Measurements from ENCODE around the gene P2RY8. TPM values are rescaled to one million over a fixed set of nuclear protein-coding genes. Genes with fewer than 3 reads are reported as not detected.

Gene P2RY8
- total RNA-seq, 1 experiment from 2014 or later = not detected

DNA sequence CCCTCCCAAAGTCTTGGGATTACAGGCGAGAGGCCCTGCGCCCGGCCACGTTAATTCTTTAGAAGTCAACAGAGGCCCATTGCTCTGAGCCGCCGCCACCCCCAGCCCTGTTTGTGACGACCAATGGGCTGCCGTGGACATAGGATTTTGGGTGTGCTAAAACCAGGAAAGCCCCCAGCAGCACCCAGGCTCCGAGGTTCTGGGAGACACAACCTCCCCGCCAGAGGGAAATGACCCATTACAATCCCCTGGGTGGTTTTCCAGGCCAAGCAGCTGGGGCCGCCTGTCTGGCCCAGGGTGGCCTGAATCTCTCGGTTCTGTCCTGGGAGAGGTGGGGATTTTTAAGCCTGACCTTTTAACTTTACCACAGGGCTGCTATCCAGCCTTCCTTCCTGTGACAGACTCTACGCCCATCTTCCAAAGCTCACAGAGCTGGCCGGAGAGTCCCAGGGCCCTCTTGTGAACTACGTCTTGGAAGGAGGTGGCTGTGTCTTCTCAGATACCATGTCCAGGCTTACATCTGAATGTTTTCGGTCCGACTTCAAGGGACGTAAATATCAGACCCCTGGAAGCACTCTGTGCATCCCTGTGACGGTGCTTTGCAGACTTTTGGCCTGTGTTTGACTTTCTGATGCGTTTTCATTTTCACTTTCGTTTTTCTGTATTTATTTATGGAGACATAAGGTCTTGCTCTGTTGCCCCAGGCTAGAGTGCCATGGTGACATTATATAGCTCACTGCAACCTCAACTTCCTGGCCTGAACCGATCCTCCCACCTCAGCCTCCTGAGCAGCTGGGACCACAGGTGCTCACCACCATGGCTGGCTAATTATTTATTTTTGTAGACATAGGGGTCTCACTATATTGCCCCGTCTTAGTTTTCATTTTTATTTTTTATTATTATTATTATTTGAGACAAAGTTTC lies 36.0 kb downstream of the P2RY8 start:
- no peak for TF ChIP-seq CTCF (conservative IDR thresholded peaks at IDR 0.05; ENCODE audit: low read depth, low read length)
- TF ChIP-seq EZH2 (IDR thresholded peaks at IDR 0.05; ENCODE audit: borderline replicate concordance, low read depth, low read length, poor library complexity, severe bottlenecking) = no peak
- no peaks in the 10 kb centered on the region for H3K4me1 ChIP-seq (ENCODE audit: insufficient read depth, low read length, poor library complexity, severe bottlenecking)
- no peaks in the 10 kb centered on the region for H3K27me3 ChIP-seq (replicated peaks; ENCODE audit: insufficient read depth, low read depth, low read length, poor library complexity)
- no peaks in the 10 kb centered on the region for H3K36me3 ChIP-seq (ENCODE audit: insufficient read depth, low read length, poor library complexity, severe bottlenecking)
- H3K4me3 ChIP-seq (ENCODE audit: low read depth, low read length, poor library complexity, severe bottlenecking) = no peak overlapping the region
- intact Hi-C loops (cut with micrococcal nuclease; ENCODE audit: unreplicated experiment) = no loop called here
- DNase-seq (ENCODE audit: low spot score) = no peak
- H3K9me3 ChIP-seq (ENCODE audit: low read depth, low read length, poor library complexity, severe bottlenecking) = no peaks in the 10 kb centered on the region
- ChIA-PET POLR2A (ENCODE audit: low non-redundant PET) (no interaction called here), CTCF (no interaction called here)
- BruUV-seq (replicated peaks) = no TSS peak
- no peak overlapping the region for H3K27ac ChIP-seq (ENCODE audit: low read depth, low read length, poor library complexity, severe bottlenecking)

DNA sequence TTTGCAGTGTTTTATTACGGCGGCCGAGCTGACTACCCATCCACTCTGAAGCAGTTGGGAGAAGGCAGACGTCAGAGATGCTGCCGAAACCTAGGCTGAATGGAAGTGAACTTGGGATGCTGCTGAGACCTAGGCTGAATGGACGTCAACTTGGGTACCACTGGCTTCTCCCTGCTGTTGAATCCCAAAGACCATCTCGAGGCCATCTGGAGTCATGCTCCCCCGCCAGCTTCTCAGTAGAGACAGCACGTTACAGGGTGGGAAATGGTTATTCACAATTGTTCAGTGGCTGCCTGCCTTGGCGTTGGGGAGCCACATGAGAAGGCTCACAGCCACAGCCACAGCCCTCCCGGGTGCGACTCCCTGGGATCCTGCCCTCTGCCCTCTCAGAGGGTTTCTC lies 40.9 kb downstream of the P2RY8 start:
- TF ChIP-seq EZH2 (IDR thresholded peaks at IDR 0.05; ENCODE audit: borderline replicate concordance, low read depth, low read length, poor library complexity, severe bottlenecking) (no peak), CTCF (conservative IDR thresholded peaks at IDR 0.05; ENCODE audit: low read depth, low read length) (no peak)
- H3K4me1 ChIP-seq (ENCODE audit: insufficient read depth, low read length, poor library complexity, severe bottlenecking) = no peaks in the 10 kb centered on the region
- no peaks in the 10 kb centered on the region for H3K36me3 ChIP-seq (ENCODE audit: insufficient read depth, low read length, poor library complexity, severe bottlenecking)
- DNase-seq (ENCODE audit: low spot score) = no peak
- intact Hi-C loops (cut with micrococcal nuclease; ENCODE audit: unreplicated experiment) = no loop called here
- H3K27me3 ChIP-seq (replicated peaks; ENCODE audit: insufficient read depth, low read depth, low read length, poor library complexity) = no peaks in the 10 kb centered on the region
- H3K4me3 ChIP-seq (ENCODE audit: low read depth, low read length, poor library complexity, severe bottlenecking) = no peak overlapping the region
- H3K27ac ChIP-seq (ENCODE audit: low read depth, low read length, poor library complexity, severe bottlenecking) = no peak overlapping the region
- no TSS peak for BruUV-seq (replicated peaks)
- no peaks in the 10 kb centered on the region for H3K9me3 ChIP-seq (ENCODE audit: low read depth, low read length, poor library complexity, severe bottlenecking)
- ChIA-PET CTCF (no interaction called here), POLR2A (ENCODE audit: low non-redundant PET) (no interaction called here)

- intact Hi-C loops (cut with micrococcal nuclease; ENCODE audit: unreplicated experiment) = no loop called here
- CTCF ChIA-PET = no interaction called here
- Histone ChIP-seq H3K9me3 (ENCODE audit: low read depth, low read length, poor library complexity, severe bottlenecking) (no peaks in the 10 kb centered on the region), H3K27me3 (replicated peaks; ENCODE audit: insufficient read depth, low read depth, low read length, poor library complexity) (no peaks in the 10 kb centered on the region), H3K4me1 (ENCODE audit: insufficient read depth, low read length, poor library complexity, severe bottlenecking) (no peaks in the 10 kb centered on the region), H3K27ac (ENCODE audit: low read depth, low read length, poor library complexity, severe bottlenecking) (no peak overlapping the region), H3K4me3 (ENCODE audit: low read depth, low read length, poor library complexity, severe bottlenecking) (no peak overlapping the region), H3K36me3 (ENCODE audit: insufficient read depth, low read length, poor library complexity, severe bottlenecking) (no peaks in the 10 kb centered on the region)
- no peak for DNase-seq (ENCODE audit: low spot score)
- POLR2A ChIA-PET (ENCODE audit: low non-redundant PET) = no interaction called here
- TF ChIP-seq EZH2 (IDR thresholded peaks at IDR 0.05; ENCODE audit: borderline replicate concordance, low read depth, low read length, poor library complexity, severe bottlenecking) = no peak
- TF ChIP-seq CTCF (conservative IDR thresholded peaks at IDR 0.05; ENCODE audit: low read depth, low read length) = no peak
- no TSS peak for BruUV-seq (replicated peaks)
Observed at GRCh38 chrX:1493877-1494510, 43.0 kb downstream of the P2RY8 start.

Data from A673 (cell line).